SW 1271 (cell line): Measurements from ENCODE around the gene TNS3.

Experiments used
- DNase-seq, 2 experiments: peaks; one replicate each; lab custom pipeline; 2025; lab: John Stamatoyannopoulos, UW

Gene TNS3

DNA sequence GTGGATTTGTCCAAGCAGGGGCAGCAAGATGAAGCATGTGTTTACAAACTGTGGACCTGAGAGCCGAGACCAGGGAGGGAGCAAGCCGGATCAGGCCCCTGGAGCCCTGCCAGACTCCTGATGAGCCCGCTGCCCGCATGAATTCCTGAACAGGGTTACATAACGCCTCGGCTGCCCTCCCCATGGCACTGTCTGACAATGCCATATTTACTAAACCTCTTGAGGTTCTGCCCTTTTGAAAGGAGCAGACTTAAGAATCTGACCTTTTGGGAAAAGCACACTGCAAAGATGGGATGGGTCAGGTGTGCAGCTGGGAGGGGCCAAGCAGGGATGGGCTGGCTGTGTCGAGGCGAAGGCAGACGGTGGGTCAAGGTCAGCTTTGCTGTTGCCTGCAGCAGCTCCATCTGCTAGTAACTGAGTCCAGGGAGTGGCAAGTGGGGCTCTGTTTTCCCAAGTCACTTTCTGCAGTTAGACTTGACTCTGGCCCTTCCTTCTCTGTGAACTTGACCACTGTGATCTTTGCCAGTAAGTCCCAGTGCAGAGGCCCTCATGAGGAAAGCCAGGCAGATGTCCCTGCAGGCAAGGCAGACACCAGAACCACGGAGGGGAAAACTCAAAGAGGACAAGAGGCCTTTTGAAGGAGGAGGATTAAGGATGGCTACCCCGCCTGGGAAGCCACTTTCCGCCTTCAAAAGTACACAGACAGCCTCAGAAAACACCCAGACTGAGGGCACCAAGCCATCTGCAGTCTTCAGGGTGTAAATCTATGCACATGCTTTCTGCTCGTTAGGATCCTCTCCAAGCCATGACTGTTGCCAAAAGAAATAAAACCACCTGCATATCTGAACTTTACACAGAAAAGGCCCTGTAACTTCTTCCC lies 175.8 kb downstream of the TNS3 start:
- DNase-seq, result no peak

- DNase-seq, result no peak
Observed at GRCh38 chr7:47405286-47405904, 176.5 kb downstream of the TNS3 start.

GRCh38 chr7:47404010-47404409 lies 177.9 kb downstream of the TNS3 start:
- DNase-seq, result no peak

DNA sequence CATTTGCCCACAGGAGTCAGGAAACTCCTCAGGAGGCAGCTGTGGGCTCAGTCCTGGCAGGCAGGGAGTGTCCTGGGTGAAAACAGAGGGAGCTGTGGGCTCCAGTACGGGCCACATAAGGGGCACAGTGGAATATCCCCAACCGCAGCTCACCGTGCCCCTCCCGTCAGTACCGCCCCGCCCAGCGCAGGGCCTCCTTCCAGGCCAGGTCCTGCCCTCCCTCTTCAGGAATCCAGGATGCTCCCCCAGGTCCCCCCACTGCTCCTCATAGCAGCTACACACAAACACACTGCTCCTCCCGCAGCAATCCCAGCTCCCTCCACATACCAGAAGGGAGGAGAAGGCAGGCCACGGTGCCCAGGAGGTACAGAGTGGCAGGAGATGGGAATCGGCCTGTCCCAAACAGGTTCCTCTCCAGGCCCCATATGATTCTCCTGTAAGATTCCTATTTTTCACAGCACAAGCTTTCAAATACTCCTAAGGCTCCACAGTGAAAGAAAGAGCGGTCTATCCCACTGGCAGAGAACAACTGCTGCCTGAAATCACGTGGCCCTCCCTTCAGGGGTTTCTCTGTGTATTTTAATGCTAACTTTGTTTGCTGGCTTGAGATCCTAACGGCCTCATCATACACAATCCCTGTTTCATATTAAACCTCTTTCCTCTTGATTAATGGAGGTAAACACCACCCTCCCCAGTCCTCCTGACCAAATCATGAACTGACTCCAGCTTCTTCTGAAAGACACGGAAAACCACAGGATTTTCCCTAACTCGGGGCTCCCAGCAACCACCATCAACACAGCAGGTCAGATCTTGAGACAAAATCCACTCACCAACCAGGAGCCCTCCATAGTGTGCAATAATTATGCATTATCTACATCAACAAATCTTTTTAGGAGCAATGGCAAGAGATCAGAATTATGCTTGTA lies 178.7 kb downstream of the TNS3 start:
- no peak for DNase-seq

DNA sequence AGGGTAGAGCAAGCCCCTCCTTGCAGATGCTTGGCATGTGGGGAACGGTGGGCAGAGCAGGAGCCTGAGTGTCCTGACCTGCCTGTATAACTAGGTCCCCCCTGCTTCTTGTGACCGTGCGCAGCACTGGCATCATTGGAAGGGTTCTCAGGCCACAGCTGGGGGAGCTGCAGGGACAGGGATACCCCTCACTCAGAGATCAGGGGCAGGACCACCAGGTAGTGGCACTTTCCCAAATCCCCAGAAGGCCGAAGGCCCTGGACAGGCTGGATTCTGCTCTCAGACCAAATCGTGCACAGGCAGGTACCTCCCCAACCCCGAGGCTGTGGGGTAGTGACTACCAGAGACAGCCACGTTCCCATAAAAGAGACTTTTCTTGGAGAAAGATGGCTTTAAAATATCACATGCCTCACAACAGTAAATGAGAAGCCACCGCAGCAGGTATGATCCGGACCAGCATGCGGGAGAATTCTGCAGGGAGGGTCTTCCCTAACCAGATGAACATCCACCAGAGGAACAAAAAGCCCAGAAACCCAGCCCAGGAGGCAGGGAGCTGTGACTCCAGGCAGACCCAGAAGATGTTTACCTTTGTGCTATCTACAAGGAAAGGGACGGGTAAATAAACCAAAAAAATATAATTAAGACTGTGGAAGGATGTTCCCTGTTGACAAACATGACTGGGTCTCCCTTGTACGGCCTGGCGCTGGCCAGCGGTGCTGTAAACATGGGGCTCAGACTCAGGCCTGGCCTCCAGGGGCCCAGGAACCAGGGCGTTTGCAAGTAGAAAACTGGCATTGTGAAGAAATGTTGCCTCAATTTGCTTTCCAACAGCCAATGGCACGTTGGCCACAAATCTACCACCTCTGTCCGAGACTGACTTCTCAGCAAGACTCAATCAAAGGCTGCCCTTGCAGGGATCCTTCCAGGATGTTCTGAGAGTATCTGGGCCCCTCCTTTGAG lies 180.0 kb downstream of the TNS3 start:
- DNase-seq, result no peak

DNA sequence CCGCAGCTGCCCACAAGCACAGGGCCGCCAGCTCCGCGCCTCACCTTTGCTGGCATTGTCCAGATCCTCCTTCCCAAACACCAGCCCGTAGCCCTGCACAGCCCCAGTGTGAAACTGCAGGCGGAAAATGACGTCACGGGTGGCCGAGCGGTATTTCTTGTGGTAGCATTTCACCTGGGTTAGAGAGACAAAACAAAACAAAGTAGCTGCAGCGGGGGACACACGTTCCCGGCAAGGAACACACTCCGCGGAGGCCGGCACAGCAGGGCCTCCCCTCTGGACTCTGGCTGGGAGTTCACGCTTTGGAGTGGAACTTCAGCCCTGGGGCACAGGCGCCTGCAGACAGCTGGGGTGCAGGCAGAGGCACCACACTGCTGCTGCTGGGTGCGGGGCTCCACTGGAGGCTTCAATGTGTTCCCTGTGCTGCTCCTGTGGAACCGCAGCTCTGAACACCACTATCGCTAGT lies 181.1 kb downstream of the TNS3 start:
- no peak for DNase-seq

- DNase-seq, result no peak
Observed at GRCh38 chr7:47400001-47400400, 181.9 kb downstream of the TNS3 start.

- no peak for DNase-seq
Observed at GRCh38 chr7:47394751-47395252, 187.1 kb downstream of the TNS3 start.

DNA sequence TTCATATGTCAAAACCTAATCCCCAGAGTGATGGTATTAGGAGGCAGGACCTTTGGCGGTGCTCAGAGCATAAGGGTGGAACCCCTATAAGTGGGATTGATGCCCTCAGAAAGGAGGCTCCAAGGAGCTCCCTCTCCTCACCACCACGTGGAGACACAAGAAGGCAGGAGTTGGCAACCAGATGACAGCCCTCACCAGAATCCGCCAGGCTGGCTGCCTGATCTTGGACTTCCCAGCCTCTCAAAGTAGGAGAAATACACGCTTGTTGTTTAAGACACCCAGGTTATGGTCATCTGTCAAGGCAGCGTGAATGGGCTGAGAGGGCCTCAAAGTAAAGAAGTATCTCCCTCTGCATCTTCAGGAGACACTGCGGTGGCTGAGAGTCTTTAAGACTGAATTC lies 187.7 kb downstream of the TNS3 start:
- no peak for DNase-seq

DNA sequence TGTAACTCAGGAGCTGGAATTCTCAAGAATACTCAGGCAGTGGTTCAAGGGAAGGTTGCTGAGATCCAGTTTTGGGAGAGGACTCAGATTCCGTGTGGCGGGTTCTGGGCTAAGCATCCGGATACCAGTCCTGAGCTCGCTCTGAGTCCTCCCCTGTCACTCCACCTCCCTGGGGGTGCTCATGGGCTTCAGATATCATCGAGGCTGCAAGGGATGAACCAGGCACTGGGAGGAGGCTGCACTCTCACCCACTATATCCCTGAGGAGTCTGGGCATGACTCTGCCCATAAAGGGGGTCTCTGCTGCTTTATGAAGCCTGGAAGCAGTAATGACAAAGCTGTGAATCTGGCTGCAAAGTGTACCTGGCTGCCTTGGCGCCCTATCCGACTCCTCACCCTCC lies 188.5 kb downstream of the TNS3 start:
- DNase-seq, result no peak

DNA sequence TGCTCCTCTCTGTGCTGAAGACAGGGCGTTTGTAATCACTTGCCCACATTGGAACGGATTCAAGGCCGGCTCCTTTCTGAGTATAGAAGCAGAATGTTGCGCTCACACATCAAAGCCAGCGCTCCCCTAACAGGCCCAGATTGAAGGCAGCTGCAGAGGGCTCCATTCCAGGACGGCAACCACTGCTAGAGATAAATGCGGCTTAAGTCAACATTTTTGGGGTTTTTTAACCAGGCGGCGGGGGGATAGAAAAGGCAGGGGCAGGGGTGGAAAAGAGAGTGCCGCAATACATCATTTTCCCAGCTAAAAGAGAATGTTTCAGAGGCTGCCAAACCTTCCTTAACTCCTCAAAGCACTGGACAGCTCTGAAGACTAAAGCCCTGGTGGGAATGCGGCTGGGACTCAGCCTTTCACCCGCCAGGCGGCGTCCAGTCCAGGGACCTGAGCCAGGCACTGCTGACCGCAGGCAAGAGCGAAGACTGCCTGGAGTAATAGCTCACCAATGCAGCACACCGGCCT lies 189.6 kb downstream of the TNS3 start:
- DNase-seq, result no peak

DNA sequence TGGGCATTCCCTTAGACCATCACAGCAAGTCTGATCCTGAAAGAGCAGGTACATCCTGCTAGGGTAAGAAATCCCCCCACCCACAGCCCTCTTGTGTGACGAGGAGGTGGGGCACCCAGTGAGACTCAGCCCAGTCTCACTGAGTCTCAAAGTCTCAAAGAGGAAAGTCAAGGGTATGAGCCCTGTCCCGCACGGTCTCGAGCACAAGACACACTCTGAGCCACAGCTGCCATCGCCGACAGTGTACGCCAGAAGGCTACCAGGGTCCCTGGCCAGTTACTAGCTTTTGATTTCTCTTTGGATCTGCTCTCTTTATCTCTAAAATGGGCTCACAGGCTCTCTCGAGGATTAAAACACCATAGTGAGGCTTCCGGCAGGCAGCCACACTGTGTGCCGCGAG lies 190.2 kb downstream of the TNS3 start:
- no peak for DNase-seq

DNA sequence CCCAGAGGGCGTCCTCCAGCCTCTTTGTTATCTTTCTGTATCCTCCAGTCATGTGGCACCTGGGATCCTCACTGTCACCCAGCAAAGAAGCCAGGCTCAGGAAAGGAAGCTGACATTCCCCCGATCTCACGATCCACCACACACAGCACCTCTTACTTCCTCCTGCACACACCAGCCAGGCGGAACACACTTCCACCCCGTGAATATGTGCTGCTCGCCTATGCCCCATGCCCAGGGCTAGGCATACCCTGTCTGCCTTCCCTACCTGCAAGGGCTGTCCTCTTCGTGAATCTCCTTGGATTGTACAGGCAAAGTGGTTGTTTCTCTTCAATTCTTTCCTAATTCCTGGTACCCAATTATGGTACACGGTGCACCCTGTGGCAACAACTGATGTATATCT lies 191.0 kb downstream of the TNS3 start:
- no peak for DNase-seq

GRCh38 chr7:47389923-47390630 lies 191.8 kb downstream of the TNS3 start:
- DNase-seq, result no peak

GRCh38 chr7:47389171-47389922 lies 192.6 kb downstream of the TNS3 start:
- DNase-seq, result no peak

DNA sequence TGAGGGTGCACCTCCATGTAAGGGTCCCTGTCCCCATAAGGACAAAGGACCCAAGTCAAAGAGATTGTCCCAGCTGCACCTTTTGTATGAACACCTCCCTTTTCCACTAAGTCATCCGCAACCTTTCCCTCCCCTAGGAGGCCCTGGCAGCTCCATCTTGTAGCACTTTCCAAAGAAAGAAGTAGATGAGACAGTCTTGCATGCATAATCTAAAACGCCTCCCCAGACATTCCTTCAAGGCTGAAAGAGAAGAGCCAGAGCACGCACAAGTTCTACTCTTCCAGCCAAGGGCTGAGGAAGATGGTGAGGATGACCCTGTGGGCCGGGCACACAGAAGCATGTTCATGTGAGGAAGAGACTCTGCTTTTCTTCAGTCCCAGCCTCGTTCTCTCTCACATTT lies 194.4 kb downstream of the TNS3 start:
- DNase-seq, result no peak

DNA sequence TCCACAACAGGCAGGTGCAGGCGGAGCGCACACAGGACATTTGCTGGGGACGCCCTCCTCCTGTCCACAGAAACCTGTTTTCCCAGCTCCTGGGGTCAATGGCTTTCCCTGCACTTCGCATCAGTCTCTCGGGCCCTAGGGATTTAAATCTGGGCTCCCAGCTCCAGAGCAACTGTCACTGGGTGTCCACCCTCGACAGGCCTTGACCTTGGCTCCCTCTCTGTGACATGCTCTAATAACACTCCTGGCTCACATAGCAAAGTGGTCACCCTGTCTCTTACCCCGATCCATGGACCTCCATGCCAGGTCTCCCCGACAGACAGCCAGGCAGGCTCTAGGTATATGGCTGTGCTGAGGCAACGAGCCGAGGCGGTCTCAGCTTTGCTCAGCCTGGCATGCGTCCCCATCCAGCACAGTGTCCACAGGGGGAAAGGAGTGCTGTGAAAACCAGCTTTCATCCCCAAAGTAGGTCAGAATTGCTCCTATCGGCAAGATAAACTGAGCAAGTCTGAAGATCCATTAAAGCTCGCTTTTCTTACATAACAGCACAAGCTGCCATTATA lies 195.6 kb downstream of the TNS3 start:
- DNase-seq, result no peak

GRCh38 chr7:47385536-47386125 lies 196.3 kb downstream of the TNS3 start:
- no peak for DNase-seq
